Activated T-helper 1 cell treated with anti-CD3 and anti-CD28 coated beads, Interleukin-12 subunit alpha, Interleukin-12 subunit beta, Interleukin-2, Interleukin-4 antibody, amounts not matched to agents 30 ng/mL and 10 ng/mL and 1 ng/mL, durations not matched to agents 14 hours and 24 hours and 36 hours (primary cell): ENCODE data around the gene ENAM. TPM values are rescaled to one million over a fixed set of nuclear protein-coding genes. Genes with fewer than 3 reads are reported as not detected.
"Not testable (repeated sequence)": the region's sequence is repeated elsewhere in the genome, so short reads cannot be mapped to it uniquely, and the experiment has no call there.

ENCODE experiments used
- DNase-seq: peaks from one replicate; pipeline ENCODE4 v3.0.0; 2021; ENCODE audit warnings: low spot score
- H3K27ac Mint-ChIP-seq: one replicate; pipeline ENCODE4 v1.8.0; 2021; ENCODE audit warnings: mild to moderate bottlenecking, mixed read lengths
- H3K27me3 Mint-ChIP-seq: one replicate; pipeline ENCODE4 v1.8.0; 2022; ENCODE audit warnings: mild to moderate bottlenecking, moderate library complexity, mixed read lengths; ENCODE audit not compliant: insufficient read depth
- H3K36me3 Mint-ChIP-seq: one replicate; pipeline ENCODE4 v1.8.0; 2021; ENCODE audit warnings: low read depth, mixed read lengths
- H3K4me1 Mint-ChIP-seq: one replicate; pipeline ENCODE4 v1.8.0; 2021; ENCODE audit warnings: low read depth, mixed read lengths
- H3K4me3 Mint-ChIP-seq: one replicate; pipeline ENCODE4 v1.8.0; 2021; ENCODE audit warnings: mild to moderate bottlenecking, moderate library complexity, mixed read lengths
- H3K9me3 Mint-ChIP-seq: one replicate; pipeline ENCODE4 v1.8.0; 2021; ENCODE audit warnings: mixed read lengths
- intact Hi-C: fragments of 100-400 bp; cut with micrococcal nuclease; formaldehyde crosslinking; loops from one replicate; pipeline ENCODE4 v1.15.1; 2024
- total RNA-seq: library from RNA; stranded (reverse); gene quantifications from 2 replicates; pipeline ENCODE4 v1.2.3, GENCODE V29; 2022

Gene ENAM
- total RNA-seq, 1 donor from 2014 or later: not detected

DNA sequence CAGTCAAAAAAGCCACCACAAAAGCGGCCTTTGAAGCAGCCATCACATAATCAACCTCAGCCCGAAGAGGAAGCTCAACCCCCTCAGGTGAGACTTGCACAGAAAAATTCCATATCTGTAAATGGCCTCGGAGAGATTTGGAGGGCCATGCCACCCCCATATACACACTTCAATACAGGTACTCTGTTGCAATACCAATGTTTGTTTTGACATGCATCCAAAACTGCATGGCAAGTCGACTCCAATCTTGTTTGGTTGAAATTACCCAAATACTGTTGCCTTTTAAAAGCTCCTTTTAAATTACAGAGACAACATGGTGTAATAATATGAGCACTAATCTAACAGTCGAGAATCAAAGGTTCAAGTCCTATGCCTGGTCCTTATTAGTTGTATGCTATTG, 5.9 kb downstream of the ENAM start:
- Mint-ChIP-seq H3K4me3 (no peak overlapping the region), H3K4me1 (no peaks in the 10 kb centered on the region), H3K9me3 (no peaks in the 10 kb centered on the region), H3K27ac (no peak overlapping the region), H3K36me3 (no peaks in the 10 kb centered on the region), H3K27me3 (peaks cover 19% of the 10 kb centered on the region)
- DNase-seq: no peak
- intact Hi-C loops: no loop called here

DNA sequence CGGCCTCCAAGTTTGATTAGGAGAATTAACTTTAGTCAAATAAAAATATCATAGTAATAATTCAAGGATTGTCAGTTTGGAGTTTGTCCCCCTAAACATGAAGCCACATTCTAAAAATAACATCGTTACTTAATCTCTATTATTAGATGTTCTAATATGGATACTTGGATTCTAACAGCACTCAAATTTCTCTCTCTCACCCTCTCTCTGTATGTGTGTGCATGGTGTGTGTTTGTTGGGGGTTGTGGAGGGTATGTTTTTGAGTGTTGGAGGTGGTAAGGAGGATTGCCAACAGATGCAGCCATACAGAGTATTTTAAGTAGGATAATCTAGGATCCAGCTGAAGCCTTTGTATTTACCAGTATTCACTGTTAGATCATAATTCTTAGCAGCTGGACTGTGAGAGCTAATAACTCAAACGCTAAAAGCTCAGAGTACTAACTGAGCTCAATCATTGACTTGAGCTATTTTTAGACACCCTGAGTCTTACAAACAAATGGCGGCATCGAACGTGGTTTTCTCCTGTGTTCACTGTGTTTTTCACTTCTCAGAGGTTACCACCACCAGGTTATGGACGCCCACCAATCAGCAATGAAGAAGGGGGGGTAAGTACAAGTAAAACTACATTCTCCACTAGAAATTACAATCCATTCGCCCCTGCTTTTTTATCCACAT, 8.8 kb downstream of the ENAM start:
- Mint-ChIP-seq H3K27me3 (peaks cover 9% of the 10 kb centered on the region), H3K4me3 (no peak overlapping the region), H3K27ac (no peak overlapping the region), H3K9me3 (no peaks in the 10 kb centered on the region), H3K36me3 (no peaks in the 10 kb centered on the region), H3K4me1 (peaks cover 6% of the 10 kb centered on the region)
- no peak for DNase-seq
- intact Hi-C loops: no loop called here

DNA sequence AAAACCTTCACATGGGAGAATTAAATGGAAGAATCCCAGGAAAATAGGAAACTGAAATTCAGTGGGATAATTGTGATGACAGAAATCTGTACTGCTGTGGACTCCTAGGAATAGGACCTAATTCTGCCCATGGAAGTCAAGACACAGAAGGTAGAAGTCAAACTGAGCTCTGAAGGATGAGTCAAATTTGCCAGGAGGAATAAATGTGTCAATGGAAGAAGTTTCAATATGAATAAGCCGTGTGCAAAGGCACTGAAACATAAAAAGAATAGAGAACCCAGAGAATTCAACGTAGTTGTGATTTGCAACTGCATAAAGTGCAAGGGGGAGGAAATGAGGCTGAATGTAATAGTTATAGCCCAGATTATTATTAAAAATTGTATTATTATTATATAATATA, 11.6 kb downstream of the ENAM start:
- no peak for DNase-seq
- Mint-ChIP-seq H3K9me3 (no peaks in the 10 kb centered on the region), H3K4me3 (no peak overlapping the region), H3K27ac (peak overlapping the region; percentile 74), H3K36me3 (no peaks in the 10 kb centered on the region), H3K4me1 (peaks cover 6% of the 10 kb centered on the region), H3K27me3 (peaks cover 2% of the 10 kb centered on the region)
- intact Hi-C loops: no loop called here

GRCh38 chr4:70650741-70651140, 22.2 kb downstream of the ENAM start:
- H3K4me1 Mint-ChIP-seq, DNase-seq, H3K4me3 Mint-ChIP-seq, H3K9me3 Mint-ChIP-seq, H3K27ac Mint-ChIP-seq, H3K36me3 Mint-ChIP-seq: not testable (repeated sequence)
- intact Hi-C loops: loop anchor here (10.0 kb wide), 1 partner anchor 534 kb away; no protein-coding TSS in a partner anchor
- H3K27me3 Mint-ChIP-seq: peaks cover 17% of the 10 kb centered on the region

DNA sequence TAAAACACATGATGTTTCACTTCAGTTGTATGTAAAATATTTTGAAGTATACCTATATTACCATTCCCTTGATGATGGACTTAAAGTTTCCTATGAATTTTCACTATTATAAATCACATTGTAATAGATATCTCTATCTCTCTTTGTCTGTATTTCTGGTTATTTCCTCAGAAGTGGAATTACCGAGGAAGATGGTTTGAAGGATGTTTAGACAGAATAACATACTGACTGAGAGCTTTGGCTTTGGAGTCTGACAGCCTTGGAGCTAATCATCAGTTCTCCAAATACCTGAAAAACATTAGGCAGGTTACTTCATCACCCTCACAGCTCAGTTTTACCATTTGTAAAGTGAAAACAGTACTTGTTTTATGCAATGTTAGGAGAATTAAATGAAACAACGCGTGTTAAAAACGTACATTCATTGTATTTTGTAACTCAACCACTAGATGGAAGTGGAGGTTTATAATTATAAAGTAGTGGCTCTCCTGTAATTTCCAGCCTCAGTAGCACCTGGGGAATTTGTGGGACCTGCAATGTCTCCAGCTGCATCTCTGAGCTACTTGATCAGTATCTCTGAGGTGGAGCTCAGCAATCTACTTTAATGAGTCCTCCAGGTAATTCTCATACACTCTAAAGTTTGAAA, 23.4 kb downstream of the ENAM start:
- Mint-ChIP-seq H3K4me3 (no peak overlapping the region), H3K9me3 (no peaks in the 10 kb centered on the region), H3K27ac (no peak overlapping the region), H3K27me3 (peaks cover 14% of the 10 kb centered on the region), H3K36me3 (no peaks in the 10 kb centered on the region), H3K4me1 (peaks cover 4% of the 10 kb centered on the region)
- intact Hi-C loops: loop anchor here (1.0 to 10.0 kb wide), 4 partner anchors 36 to 1061 kb away; partner anchors contain the start of gene UTP3
- DNase-seq: no peak

DNA sequence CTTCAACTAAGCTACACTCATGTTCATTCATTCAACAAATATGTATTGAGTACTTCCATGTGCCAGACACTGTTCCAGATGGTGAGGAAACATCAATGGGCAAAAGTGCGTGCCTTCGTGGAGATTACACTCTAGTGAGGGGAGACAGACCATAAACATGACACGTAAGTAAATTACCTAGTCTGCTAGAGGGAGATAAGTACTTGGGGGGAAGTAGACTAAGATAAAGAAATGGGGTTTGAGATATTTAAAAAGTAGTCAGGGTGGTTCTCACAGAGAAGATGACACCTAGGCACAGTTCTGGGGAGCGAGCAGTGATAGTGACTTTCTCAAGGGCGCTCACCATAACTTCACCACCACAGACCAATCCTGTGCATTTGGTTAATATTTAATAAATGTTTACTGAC, 26.1 kb downstream of the ENAM start:
- DNase-seq: no peak
- no peaks in the 10 kb centered on the region for H3K36me3 Mint-ChIP-seq
- no peak overlapping the region for H3K27ac Mint-ChIP-seq
- peaks cover 17% of the 10 kb centered on the region for H3K27me3 Mint-ChIP-seq
- peaks cover 4% of the 10 kb centered on the region for H3K4me1 Mint-ChIP-seq
- no peaks in the 10 kb centered on the region for H3K9me3 Mint-ChIP-seq
- H3K4me3 Mint-ChIP-seq: no peak overlapping the region
- intact Hi-C loops: loop anchor here (10.0 kb wide), 1 partner anchor 530 kb away; no protein-coding TSS in a partner anchor

DNA sequence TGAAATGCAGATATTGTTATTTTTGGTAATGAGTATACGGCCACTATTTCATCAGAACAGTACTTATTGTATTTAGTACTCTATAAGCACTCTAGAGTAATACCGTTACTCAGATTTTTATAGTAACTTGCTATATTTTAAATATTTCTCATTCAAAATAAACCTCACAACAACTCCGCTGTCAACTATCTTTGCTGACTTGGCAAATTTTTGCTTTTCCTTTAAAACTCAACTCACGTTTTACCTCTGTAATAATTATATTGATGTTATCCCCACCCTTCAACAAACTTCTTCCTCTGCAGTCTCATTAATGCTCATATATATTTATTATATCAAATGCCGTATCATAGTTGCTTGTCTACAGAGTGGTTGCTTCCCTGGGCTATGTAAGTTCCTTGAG, 28.8 kb downstream of the ENAM start:
- no peak for DNase-seq
- Mint-ChIP-seq H3K4me3 (no peak overlapping the region), H3K9me3 (no peaks in the 10 kb centered on the region), H3K27ac (no peak overlapping the region), H3K4me1 (peaks cover 12% of the 10 kb centered on the region), H3K36me3 (no peaks in the 10 kb centered on the region), H3K27me3 (peaks cover 17% of the 10 kb centered on the region)
- intact Hi-C loops: loop anchor here (10.0 kb wide), 1 partner anchor 527 kb away; no protein-coding TSS in a partner anchor

DNA sequence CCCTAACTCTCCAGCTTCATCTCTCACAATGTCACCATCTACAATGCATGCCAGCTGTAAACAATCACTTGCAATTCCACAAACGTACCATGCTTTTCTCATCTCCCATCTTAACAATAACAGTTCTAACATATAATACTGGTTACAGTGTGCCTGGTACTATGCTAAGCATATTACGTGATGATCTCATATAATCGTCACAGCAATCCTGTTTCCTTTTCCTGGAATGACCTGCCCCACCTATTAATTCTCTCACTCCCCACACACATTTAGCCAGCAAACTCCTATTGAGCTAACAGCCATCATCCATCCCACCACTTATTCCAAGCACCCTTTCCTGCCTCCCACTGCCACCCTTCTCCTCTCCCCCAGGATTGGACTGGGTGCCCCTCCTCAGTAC, 29.9 kb downstream of the ENAM start:
- intact Hi-C loops: loop anchor here (10.0 kb wide), 1 partner anchor 526 kb away; no protein-coding TSS in a partner anchor
- Mint-ChIP-seq H3K27ac (no peak overlapping the region), H3K27me3 (peaks cover 19% of the 10 kb centered on the region), H3K9me3 (no peaks in the 10 kb centered on the region), H3K4me3 (no peak overlapping the region), H3K36me3 (no peaks in the 10 kb centered on the region), H3K4me1 (peaks cover 12% of the 10 kb centered on the region)
- DNase-seq: no peak

DNA sequence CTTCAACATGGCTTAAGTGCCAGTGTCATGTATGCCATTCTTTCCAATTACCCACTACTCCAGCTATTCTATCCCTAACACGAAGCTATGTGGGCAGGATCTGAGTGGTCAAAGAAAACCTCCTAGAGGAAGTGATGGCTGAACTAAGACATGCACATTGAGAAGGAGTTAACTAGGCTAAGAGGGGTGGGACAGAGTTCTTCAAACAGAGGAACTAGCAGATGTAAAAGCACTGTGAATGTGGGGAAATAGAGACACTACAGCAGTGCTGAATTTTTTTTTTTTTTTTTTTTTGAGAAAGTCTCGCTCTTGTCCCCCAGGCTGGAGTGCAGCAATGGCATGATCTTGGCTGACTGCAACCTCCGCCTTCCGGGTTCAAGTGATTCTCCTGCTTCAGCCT, 31.6 kb downstream of the ENAM start:
- Mint-ChIP-seq H3K36me3 (no peaks in the 10 kb centered on the region), H3K27me3 (peaks cover 8% of the 10 kb centered on the region), H3K9me3 (no peaks in the 10 kb centered on the region), H3K4me1 (peaks cover 12% of the 10 kb centered on the region), H3K4me3 (no peak overlapping the region), H3K27ac (no peak overlapping the region)
- no peak for DNase-seq
- intact Hi-C loops: no loop called here

DNA sequence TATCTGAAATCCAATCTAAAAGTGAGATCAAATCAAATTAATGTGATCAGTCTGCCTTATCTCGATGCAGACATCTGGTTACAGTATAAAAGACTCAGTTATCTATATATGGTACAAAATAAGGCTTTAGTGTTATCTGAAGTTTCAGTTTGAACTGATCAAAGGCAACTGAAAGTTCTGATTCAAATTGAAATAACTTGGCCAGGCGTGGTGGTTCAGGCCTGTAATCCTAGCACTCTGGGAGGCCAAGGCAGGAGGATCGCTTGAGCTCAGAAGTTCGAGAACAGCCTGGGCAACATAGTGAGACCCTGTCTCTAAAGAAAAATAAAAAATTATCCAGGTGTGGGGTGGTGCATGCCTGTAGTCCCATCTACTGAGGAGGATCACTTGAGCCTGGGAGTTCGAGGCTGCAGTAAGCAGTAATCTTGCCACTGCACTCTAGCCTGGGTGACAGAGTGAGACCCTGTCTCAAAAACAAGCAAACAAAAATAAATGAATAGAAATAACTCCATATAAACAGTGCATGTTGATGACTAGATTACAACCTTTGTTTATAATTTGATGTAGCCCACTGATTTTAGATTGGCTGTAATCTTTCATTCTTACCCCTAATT, 32.9 kb downstream of the ENAM start:
- DNase-seq, H3K27ac Mint-ChIP-seq, intact Hi-C loops, H3K4me3 Mint-ChIP-seq, H3K36me3 Mint-ChIP-seq, H3K27me3 Mint-ChIP-seq, H3K9me3 Mint-ChIP-seq: not testable (repeated sequence)
- H3K4me1 Mint-ChIP-seq: peaks cover 12% of the 10 kb centered on the region

GRCh38 chr4:70666369-70666768, 37.8 kb downstream of the ENAM start, which contains the start of gene JCHAIN:
Gene JCHAIN (minus strand): TSS chr4:70666508. CDS start chr4:70666490, 18 bp downstream.
- DNase-seq: no peak
- no peaks in the 10 kb centered on the region for H3K9me3 Mint-ChIP-seq
- H3K4me3 Mint-ChIP-seq: no peak within 1 kb of the TSS
- peaks cover 4% of the 10 kb centered on the region for H3K27me3 Mint-ChIP-seq
- intact Hi-C loops: no loop called here
- no peak within 1 kb of the TSS for H3K27ac Mint-ChIP-seq
- H3K4me1 Mint-ChIP-seq: peaks cover 7% of the 10 kb centered on the region
- H3K36me3 Mint-ChIP-seq: no peaks in the 10 kb centered on the region

DNA sequence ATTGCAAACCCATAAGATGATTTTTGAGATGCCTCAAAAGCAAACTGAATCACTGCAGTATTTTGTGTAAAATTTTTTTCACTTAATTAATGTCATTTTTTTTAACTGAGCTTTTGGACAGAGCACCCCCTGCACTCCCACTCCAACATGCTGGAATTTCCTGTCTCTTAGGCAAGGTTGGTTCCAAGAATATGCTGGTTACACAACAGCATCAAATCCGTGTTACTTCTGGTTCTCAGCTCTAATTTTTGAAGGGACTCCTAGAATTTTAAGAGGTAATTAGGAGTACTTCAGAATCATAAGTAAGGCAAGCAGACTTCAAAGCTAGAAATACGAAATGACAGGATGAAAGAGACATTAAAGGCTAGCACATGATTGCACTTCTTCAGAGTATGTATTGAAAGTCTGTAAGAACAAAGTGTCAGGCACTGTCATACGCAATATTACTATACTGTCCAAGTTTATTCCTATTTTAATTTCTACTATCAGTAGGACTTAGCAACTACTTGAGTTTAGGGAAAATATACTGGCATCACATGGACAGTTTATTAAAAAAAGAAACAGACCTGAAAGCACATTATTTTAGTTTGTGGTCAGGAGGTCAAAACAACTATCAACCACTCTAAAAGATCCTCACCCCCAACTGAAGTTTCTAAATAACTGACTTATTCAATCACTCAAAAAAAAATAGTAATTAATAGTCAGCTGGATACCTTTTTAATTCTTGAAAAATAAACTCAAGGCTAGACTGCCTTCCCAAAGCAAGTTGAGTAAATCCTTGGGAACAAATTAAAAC, 39.4 kb downstream of the ENAM start:
- intact Hi-C loops: no loop called here

More for the DNA sequence above, 39.4 kb downstream of the ENAM start:
- Mint-ChIP-seq H3K27me3 (peaks cover 4% of the 10 kb centered on the region), H3K9me3 (no peaks in the 10 kb centered on the region), H3K4me1 (no peaks in the 10 kb centered on the region), H3K36me3 (no peaks in the 10 kb centered on the region), H3K27ac (no peak overlapping the region), H3K4me3 (no peak overlapping the region)
- no peak for DNase-seq
